H1 (cell line): Measurements from ENCODE around the gene DEDD2. TPM values are rescaled to one million over a fixed set of nuclear protein-coding genes. Genes with fewer than 3 reads are reported as not detected.

Source experiments
- ASH2L ChIP-seq: fragments of 200-600, 300-600 bp; sonication (generic); IDR thresholded peaks from one replicate; pipeline ENCODE4 v1.7.1; 2017; ENCODE audit warnings: low read length
- ATF3 ChIP-seq: IDR thresholded peaks from 2 replicates; pipeline ENCODE4 v1.6.1; 2011; ENCODE audit warnings: low read depth, mild to moderate bottlenecking, low read length; ENCODE audit not compliant: insufficient read depth
- BCL11A ChIP-seq, 2 experiments: IDR thresholded peaks; one replicate each; pipeline ENCODE4 v1.6.1; 2011; ENCODE audit warnings: low read depth in 2 of 2, low read length in 2 of 2, mild to moderate bottlenecking in 2 of 2
- CBX8 ChIP-seq: fragments of 300-800, 300-1000 bp; sonication (generic); IDR thresholded peaks from 2 replicates; pipeline ENCODE4 v1.7.1; 2016; ENCODE audit warnings: low read depth, low read length, borderline replicate concordance
- CREB1 ChIP-seq: IDR thresholded peaks from 2 replicates; pipeline ENCODE4 v1.6.1; 2012; ENCODE audit warnings: inconsistent platforms
- CTBP2 ChIP-seq: IDR thresholded peaks from 2 replicates; pipeline ENCODE4 v1.7.0; 2011; ENCODE audit warnings: borderline replicate concordance, mild to moderate bottlenecking, moderate library complexity, mixed read lengths, low read length; ENCODE audit not compliant: insufficient read depth, insufficient read length
- CTCF ChIP-seq, 3 experiments: IDR thresholded peaks; 1 replicate in 2 of 3; 2 replicates in 1 of 3; pipeline versions ENCODE4 v1.5.1 to v1.6.1; 2011; ENCODE audit warnings: low read length in 3 of 3, mild to moderate bottlenecking in 3 of 3, inconsistent platforms in 2 of 3, low read depth in 1 of 3, moderate library complexity in 1 of 3; ENCODE audit not compliant: insufficient read depth in 1 of 3; ENCODE audit errors: control extremely low read depth in 1 of 3
- GTF2F1 ChIP-seq: IDR thresholded peaks from 2 replicates; pipeline ENCODE4 v1.6.1; 2012; ENCODE audit warnings: low read depth, low read length, improper control_type of control experiment, borderline replicate concordance
- JUND ChIP-seq: IDR thresholded peaks from 2 replicates; pipeline ENCODE4 v1.6.1; 2011; ENCODE audit warnings: mild to moderate bottlenecking, improper control_type of control experiment, low read length
- KDM4A ChIP-seq: IDR thresholded peaks from one replicate; pipeline ENCODE4 v1.7.1; 2012; ENCODE audit warnings: low read depth, mild to moderate bottlenecking, moderate library complexity, low read length, inconsistent platforms; ENCODE audit not compliant: severe bottlenecking
- KDM5A ChIP-seq: fragments of 200-600 bp; IDR thresholded peaks from 2 replicates; pipeline ENCODE4 v1.7.1; 2012; ENCODE audit warnings: mild to moderate bottlenecking, low read length, inconsistent platforms, mixed read lengths
- MAX ChIP-seq: IDR thresholded peaks from 2 replicates; pipeline ENCODE4 v1.6.1; 2012; ENCODE audit warnings: inconsistent platforms
- NANOG ChIP-seq: IDR thresholded peaks from 2 replicates; pipeline ENCODE4 v1.6.1; 2011; ENCODE audit warnings: low read length, low read depth, mild to moderate bottlenecking, inconsistent platforms; ENCODE audit not compliant: insufficient read depth, poor library complexity, severe bottlenecking
- PHF8 ChIP-seq: fragments of 200-600 bp; sonication (generic); conservative IDR thresholded peaks from 2 replicates; pipeline ENCODE4 v1.7.1; 2012; ENCODE audit warnings: low read depth, mild to moderate bottlenecking, inconsistent platforms, low read length, moderate library complexity
- POLR2AphosphoS5 ChIP-seq: IDR thresholded peaks from 2 replicates; pipeline ENCODE4 v1.6.1; 2011; ENCODE audit warnings: low read depth, low read length
- POU5F1 ChIP-seq: IDR thresholded peaks from 2 replicates; pipeline ENCODE4 v1.6.1; 2011; ENCODE audit warnings: low read depth, mild to moderate bottlenecking, low read length, moderate library complexity
- RXRA ChIP-seq: IDR thresholded peaks from 2 replicates; pipeline ENCODE4 v1.6.1; 2011; ENCODE audit warnings: low read depth, mild to moderate bottlenecking, low read length, moderate library complexity; ENCODE audit not compliant: insufficient read depth
- SIN3A ChIP-seq, 2 experiments: IDR thresholded peaks in 1 of 2; conservative IDR thresholded peaks in 1 of 2; 2 replicates each; pipeline ENCODE4 v1.6.1; 2011 to 2012; ENCODE audit warnings: low read length in 2 of 2, improper control_type of control experiment in 1 of 2, low read depth in 1 of 2, mild to moderate bottlenecking in 1 of 2
- SIRT6 ChIP-seq: IDR thresholded peaks from one replicate; pipeline ENCODE4 v1.7.1; 2012; ENCODE audit warnings: low read length, inconsistent platforms
- SIX5 ChIP-seq: IDR thresholded peaks from 2 replicates; pipeline ENCODE4 v1.6.1; 2011; ENCODE audit warnings: mild to moderate bottlenecking, low read depth, low read length
- polyA plus RNA-seq, 7 experiments: library from polyadenylated mRNA; depleted of rRNA in 3 of 7; stranded (reverse) in 5 of 7; unstranded in 2 of 7; fragments of >200 nt in 5 of 7; fragments of 200-250 nt in 2 of 7; gene quantifications; 1 replicate in 5 of 7; 2 replicates in 1 of 7; 4 replicates in 1 of 7; pipeline versions ENCODE4 v1.2.1 to v1.2.3, GENCODE V29; 2011 to 2013; ENCODE audit warnings: missing spikeins in 2 of 7, mixed read lengths in 2 of 7
- total RNA-seq: library from RNA; stranded (reverse); fragmentation: NEBNext Ultra II Directional; extraction: Animal tissue kit (Norgen Biotek cat#: 25700); gene quantifications from 2 replicates; pipeline ENCODE4 v1.2.1, GENCODE V29; 2021

DEDD2 gene
- total and polyA plus RNA-seq, 2 of the 8 experiments (the other 6 are each of a cell fraction or from before 2014, with no cell fraction given): 37.8 to 65.0 TPM

- TF ChIP-seq CTBP2 (no peak), GTF2F1 (no peak), POLR2AphosphoS5 (peak; percentile 86), KDM5A (no peak), SIX5 (peak; percentile 87), MAX (no peak; the same call in 1 of the 2 replicates), ASH2L (no peak), KDM4A (no peak), SIN3A (conservative IDR thresholded peaks at IDR 0.05 in 1 of 2, IDR thresholded peaks at IDR 0.05 in 1 of 2; ENCODE audit: low read depth in 1 of 2, low read length in 2 of 2) (peak; percentile 40 to 51; a peak in 1 of 4 replicates), BCL11A (IDR thresholded peaks at IDR 0.05; ENCODE audit: low read depth in 2 of 2, low read length in 2 of 2) (no peak), CBX8 (no peak), ATF3 (0 out of 2 replicates have a peak, but pooled peaks have one; percentile 31), PHF8 (no peak), JUND (no peak), CREB1 (peak; percentile 89), RXRA (no peak), SIRT6 (no peak), POU5F1 (no peak), NANOG (peak; percentile 40), CTCF (IDR thresholded peaks at IDR 0.05; ENCODE audit: control extremely low read depth in 1 of 3, insufficient read depth in 1 of 3, low read depth in 1 of 3, low read length in 3 of 3) (no peak)
- TF ChIP-seq, all 59 proteins: peak for 18
Measured at GRCh38 chr19:42242512-42243409, 25.3 kb upstream of the DEDD2 start, which contains the start of gene GSK3A (continued).
